ENCODE data around the gene SLC6A3.

Gene SLC6A3

GRCh38 chr5:1404062-1404461 lies 41.2 kb downstream of the SLC6A3 start:
- no peak for DNase-seq

GRCh38 chr5:1402611-1403255 lies 42.5 kb downstream of the SLC6A3 start:
- DNase-seq: no peak

- DNase-seq: no peak
These were observed 43.6 kb downstream of the SLC6A3 start for GRCh38 chr5:1401536-1402138.

DNA sequence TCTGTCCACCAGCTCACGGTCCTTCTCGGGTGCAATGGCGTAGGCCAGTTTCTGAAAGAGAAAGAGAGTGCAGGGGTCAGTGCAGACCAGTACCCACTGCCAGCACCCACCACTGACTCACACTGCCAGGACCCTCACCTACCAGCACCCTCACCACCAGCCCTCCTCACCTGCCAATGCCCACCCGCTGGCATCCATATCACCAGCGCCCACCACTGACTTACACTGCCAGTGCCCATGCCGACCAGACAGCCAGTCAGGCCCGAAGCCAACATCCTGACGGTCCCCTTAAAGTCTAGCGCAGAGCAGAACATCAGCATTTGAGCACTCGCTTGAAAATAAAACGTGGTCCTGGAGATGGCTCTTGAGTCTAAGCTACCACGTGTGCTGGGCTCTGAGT lies 44.3 kb downstream of the SLC6A3 start:
- no peak for DNase-seq

GRCh38 chr5:1400211-1400855 lies 44.9 kb downstream of the SLC6A3 start:
- DNase-seq: no peak

GRCh38 chr5:1399737-1400136 lies 45.5 kb downstream of the SLC6A3 start:
- no peak for DNase-seq

GRCh38 chr5:1396293-1396816 lies 48.9 kb downstream of the SLC6A3 start:
- no peak for DNase-seq

DNA sequence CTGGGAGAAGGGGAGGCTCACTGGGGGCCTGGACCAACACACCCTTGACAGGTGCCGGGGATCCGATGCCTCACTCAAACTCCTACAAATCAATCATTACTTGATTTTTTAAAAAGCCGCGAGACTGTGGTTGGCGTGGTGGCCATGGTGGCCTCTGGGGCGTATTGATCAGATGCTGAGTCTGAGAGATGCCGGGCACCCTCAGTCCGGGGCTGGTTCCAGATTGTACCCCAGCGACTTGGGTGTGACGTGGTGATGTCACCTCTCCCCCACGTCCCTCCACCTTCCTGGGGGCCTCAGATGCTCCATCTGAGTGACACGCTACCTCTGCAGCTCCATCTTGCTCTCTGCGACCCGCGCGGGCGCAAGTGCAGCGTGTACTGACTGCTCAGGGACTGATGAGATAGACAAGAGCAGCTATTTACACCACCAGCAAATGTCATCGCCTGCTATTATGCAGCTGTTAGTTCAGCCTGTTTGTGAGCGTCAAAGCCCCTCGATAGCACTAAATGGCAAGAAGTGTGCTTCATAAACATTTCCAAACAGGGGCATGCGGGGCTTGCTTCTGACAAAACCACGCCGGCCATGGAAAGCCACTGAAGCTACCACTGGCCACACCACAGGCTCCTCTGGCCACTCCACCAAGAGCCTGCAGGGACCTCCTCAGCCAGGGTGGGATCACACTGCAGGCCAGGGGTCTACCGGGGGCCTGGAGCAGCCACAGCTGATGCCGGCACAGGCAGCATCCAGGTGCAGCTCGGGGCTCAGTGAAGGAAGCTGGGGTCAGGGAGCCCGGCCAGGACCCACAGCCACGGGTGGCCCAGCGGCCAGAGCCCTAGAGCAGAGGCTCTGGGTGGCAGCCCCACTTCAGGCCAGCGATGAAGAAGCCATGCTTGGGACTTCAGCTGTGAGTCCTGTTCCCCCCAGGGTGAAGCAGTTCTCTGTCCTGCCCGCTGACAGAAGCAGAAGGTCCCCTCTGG lies 50.1 kb downstream of the SLC6A3 start:
- DNase-seq: no peak

GRCh38 chr5:1393571-1394501 lies 51.4 kb downstream of the SLC6A3 start:
- DNase-seq: no peak

GRCh38 chr5:1392801-1393565 lies 52.3 kb downstream of the SLC6A3 start:
- no peak for DNase-seq

GRCh38 chr5:1392261-1392660 lies 53.0 kb downstream of the SLC6A3 start:
- no peak for DNase-seq

GRCh38 chr5:1391691-1392090 lies 53.5 kb downstream of the SLC6A3 start:
- DNase-seq: no peak

DNA sequence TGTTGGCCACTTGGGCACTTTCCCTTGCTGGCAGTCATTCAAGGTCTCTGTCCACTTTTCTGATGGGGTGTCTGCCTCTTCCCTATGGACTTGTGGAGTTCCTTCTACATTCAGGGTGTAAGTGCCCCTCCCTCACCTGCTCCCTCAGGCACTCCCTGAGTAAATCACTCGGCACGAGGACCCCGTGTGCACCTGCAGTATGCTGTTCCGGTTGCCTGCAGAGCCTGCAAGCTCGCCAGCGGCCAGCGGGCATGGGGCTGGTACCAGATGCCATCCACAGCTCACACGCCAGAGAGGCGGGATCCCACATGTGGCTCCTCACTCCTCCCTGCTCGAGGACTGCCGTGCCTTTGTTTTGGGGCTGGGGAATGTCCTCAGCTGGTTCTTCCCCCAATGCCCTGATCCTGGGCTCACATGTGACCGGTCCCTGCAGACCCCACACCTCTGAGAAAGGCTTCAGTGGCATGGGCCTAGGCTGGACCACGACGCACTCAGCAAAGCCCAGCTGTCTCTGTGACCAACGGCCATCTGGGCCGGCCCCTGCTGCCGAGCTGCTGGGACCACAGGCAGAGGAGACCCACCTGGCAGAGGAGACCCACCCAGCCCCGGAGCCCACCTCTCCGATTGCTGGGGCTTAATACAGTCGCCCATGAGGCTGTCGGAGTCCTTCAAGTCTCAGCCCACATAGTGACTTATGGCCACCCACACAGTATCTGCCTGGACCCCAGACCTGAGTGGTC lies 54.2 kb downstream of the SLC6A3 start:
- DNase-seq: no peak

- DNase-seq: no peak
These were observed 54.9 kb downstream of the SLC6A3 start for GRCh38 chr5:1390333-1390732.

DNA sequence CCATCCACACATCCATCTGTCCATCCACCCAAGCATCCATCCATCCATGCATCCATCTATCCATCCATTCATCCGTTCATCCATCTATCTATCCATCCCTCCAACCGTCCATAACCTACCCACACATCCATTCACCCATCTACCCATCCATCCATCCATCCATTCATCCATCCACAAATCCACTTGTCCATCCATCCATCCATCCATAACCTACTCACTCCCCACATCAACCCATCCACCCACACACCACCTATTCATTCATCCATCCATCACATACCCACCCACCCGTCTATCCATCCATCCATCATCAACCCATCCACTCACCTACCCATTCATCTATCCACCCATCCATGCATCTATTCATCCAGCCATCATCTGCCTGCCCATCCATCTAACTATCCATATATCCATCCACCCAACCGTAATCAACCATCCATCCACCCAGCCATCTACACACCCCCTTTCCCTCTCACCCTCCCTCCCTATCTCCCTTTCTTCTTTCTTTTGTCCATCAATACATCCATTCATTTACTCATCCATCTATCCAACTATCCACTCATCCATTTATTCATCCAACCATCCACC lies 56.8 kb downstream of the SLC6A3 start:
- DNase-seq: no peak

GRCh38 chr5:1387876-1388275 lies 57.4 kb downstream of the SLC6A3 start:
- DNase-seq: no peak

DNA sequence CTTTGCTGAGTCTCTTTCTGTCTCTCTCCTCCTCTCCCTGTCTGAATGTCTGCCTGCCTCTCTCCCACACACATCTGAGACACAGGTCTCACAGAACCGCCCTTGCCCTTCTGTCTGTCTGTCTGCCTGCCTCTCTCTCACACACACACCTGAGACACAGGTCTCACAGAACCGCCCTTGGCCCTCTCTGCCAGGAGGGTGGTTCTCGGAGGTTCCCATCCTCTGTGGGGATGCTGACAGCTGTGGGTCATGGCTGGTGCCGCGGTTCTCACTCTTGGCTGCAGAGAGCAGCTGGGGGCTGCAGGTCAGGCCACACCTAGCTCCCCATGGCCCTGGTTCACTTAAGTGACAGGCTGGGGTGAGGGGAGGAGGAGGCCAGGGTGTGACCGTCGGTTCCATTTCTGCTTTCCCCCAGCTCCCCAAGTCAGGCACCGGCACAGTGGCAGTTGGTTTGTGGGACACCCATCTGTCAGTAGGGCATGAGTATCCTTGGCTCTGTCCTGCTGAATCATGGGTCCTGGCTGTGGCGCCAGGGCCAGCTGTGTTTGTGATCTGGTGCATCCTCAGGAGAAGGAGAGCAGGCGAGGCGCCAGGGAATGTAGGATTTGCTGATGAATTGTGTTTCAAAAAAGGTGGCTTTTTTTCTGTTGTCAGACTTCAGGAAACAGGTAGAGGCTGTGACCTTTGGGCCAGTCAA lies 58.0 kb downstream of the SLC6A3 start:
- no peak for DNase-seq

GRCh38 chr5:1386274-1386717 lies 58.9 kb downstream of the SLC6A3 start:
- peak; percentile 70 for DNase-seq

All from stimulated activated CD8-positive, alpha-beta memory T cell treated with anti-CD3 and anti-CD28 coated beads, Interleukin-4, amount 100 ng/mL, for 48 hours (primary cell).